PC-3 (cell line): ENCODE results near the gene SH3PXD2A. TPM values are rescaled to one million over a fixed set of nuclear protein-coding genes. Genes with fewer than 3 reads are reported as not detected.

ENCODE experiments used
- ATAC-seq: fragments of 200-7000 bp; cut with Tn5 transposase; 2 replicates; pipeline ENCODE4 v1.9.1; 2020; ENCODE audit warnings: mild to moderate bottlenecking, moderate library complexity
- BruUV-seq: library from RNA; stranded (reverse); fragments of 400-500 nt; replicated peaks from 2 replicates; lab custom pipeline; 2021; lab: Mats Ljungman, UMichigan
- CTCF ChIA-PET: fragments of 300-600 bp; sonication (Branson Sonifier 250); formaldehyde crosslinking; loops from one replicate; lab custom pipeline; 2022; ENCODE audit warnings: antibody characterized with exemption; lab: Charles Lee
- POLR2A ChIA-PET: fragments of 300-600 bp; sonication (Branson Sonifier 250); formaldehyde crosslinking; loops from one replicate; lab custom pipeline; 2022; ENCODE audit warnings: antibody characterized with exemption; ENCODE audit not compliant: unreplicated experiment; lab: Charles Lee
- DNase-seq: peaks from one replicate; pipeline ENCODE4 v3.0.0-alpha.2; 2015
- H2AFZ ChIP-seq: fragments of 300-600 bp; sonication (generic); 2 replicates; pipeline ENCODE4 v1.6.0; 2016; ENCODE audit warnings: antibody characterized with exemption, low read length
- H3F3A ChIP-seq: fragments of 300-600 bp; sonication (generic); one replicate; pipeline ENCODE4 v1.6.0; 2017; ENCODE audit warnings: antibody characterized with exemption, low read length, control low read depth, mild to moderate bottlenecking; ENCODE audit not compliant: unreplicated experiment
- H3K27ac ChIP-seq: fragments of 300-600 bp; sonication (generic); 2 replicates; pipeline ENCODE4 v1.5.1; 2016; ENCODE audit warnings: mild to moderate bottlenecking, low read length
- H3K27me3 ChIP-seq: fragments of 300-600 bp; sonication (generic); 2 replicates; pipeline ENCODE4 v1.6.1; 2016; ENCODE audit warnings: low read length, mixed read lengths
- H3K36me3 ChIP-seq: fragments of 300-600 bp; sonication (generic); 2 replicates; pipeline ENCODE4 v1.6.1; 2016; ENCODE audit warnings: low read depth, mixed run types, low read length, mixed read lengths
- H3K4me1 ChIP-seq: fragments of 300-600 bp; sonication (generic); 2 replicates; pipeline ENCODE4 v1.5.1; 2016; ENCODE audit warnings: low read length; ENCODE audit not compliant: insufficient read depth
- H3K4me2 ChIP-seq: fragments of 300-600 bp; sonication (generic); 2 replicates; pipeline ENCODE4 v1.6.0; 2016; ENCODE audit warnings: low read length
- H3K4me3 ChIP-seq: fragments of 300-600 bp; sonication (generic); 2 replicates; pipeline ENCODE4 v1.5.1; 2016; ENCODE audit warnings: mild to moderate bottlenecking, low read length, mixed read lengths
- H3K79me2 ChIP-seq: fragments of 300-600 bp; sonication (generic); 2 replicates; pipeline ENCODE4 v1.6.1; 2017; ENCODE audit warnings: low read length, mixed read lengths
- H3K9ac ChIP-seq: fragments of 300-600 bp; sonication (generic); 2 replicates; pipeline ENCODE4 v1.6.0; 2016; ENCODE audit warnings: mild to moderate bottlenecking, low read length
- H3K9me2 ChIP-seq: fragments of 300-600 bp; sonication (generic); replicated peaks from 2 replicates; pipeline ENCODE4 v1.6.1; 2016; ENCODE audit warnings: mixed run types, low read length, mixed read lengths
- H3K9me3 ChIP-seq: fragments of 300-600 bp; sonication (generic); 2 replicates; pipeline ENCODE4 v1.6.1; 2016; ENCODE audit warnings: low read length, mixed read lengths
- H4K20me1 ChIP-seq: fragments of 300-600 bp; sonication (generic); 2 replicates; pipeline ENCODE4 v1.6.1; 2016; ENCODE audit warnings: low read length, mixed read lengths
- CTCF ChIP-seq: fragments of 300-600 bp; sonication (generic); conservative IDR thresholded peaks from 2 replicates; pipeline ENCODE4 v1.5.1; 2017; ENCODE audit warnings: antibody characterized with exemption, low read depth, mild to moderate bottlenecking, low read length
- EZH2 ChIP-seq: fragments of 300-600 bp; sonication (generic); IDR thresholded peaks from one replicate; pipeline ENCODE4 v1.6.1; 2017; ENCODE audit warnings: antibody characterized with exemption, mild to moderate bottlenecking, low read length; ENCODE audit not compliant: unreplicated experiment
- EZH2phosphoT487 ChIP-seq: fragments of 300-600 bp; sonication (generic); IDR thresholded peaks from 2 replicates; pipeline ENCODE4 v1.6.1; 2018; ENCODE audit warnings: mild to moderate bottlenecking, antibody characterized with exemption, low read length, borderline replicate concordance
- intact Hi-C: fragments of 100-400 bp; cut with micrococcal nuclease; formaldehyde crosslinking; loops from 2 replicates; pipeline ENCODE4 v1.9.0; 2023
- total RNA-seq: library from RNA; depleted of rRNA; stranded (reverse); fragments of >200 nt; gene quantifications from 2 replicates; pipeline ENCODE4 v1.2.3, GENCODE V29; 2014

The SH3PXD2A gene
- total RNA-seq, 1 experiment from 2014 or later: 3.4 TPM

- peaks cover 27% of the 10 kb centered on the region for H3K4me1 ChIP-seq
- no peak overlapping the region for H3K27ac ChIP-seq
- H3F3A ChIP-seq: no peaks in the 10 kb centered on the region
Measured at GRCh38 chr10:103734731-103735130, 120.6 kb downstream of the SH3PXD2A start.

GRCh38 chr10:103733045-103733419 lies 122.3 kb downstream of the SH3PXD2A start:
- no peaks in the 10 kb centered on the region for H3K9me3 ChIP-seq
- no peaks in the 10 kb centered on the region for H3K36me3 ChIP-seq
- ChIA-PET POLR2A (no interaction called here), CTCF (no interaction called here)
- H3K9ac ChIP-seq: no peak overlapping the region
- intact Hi-C loops: no loop called here
- no peak overlapping the region for H3K4me2 ChIP-seq
- TF ChIP-seq CTCF: no peak
- no peak for TF ChIP-seq EZH2
- no peak for TF ChIP-seq EZH2phosphoT487
- no peaks in the 10 kb centered on the region for H3K27me3 ChIP-seq
- no peak for ATAC-seq
- no peaks in the 10 kb centered on the region for H3K9me2 ChIP-seq
- no peak for DNase-seq
- H3F3A ChIP-seq: no peaks in the 10 kb centered on the region
- H3K4me1 ChIP-seq: peaks cover 12% of the 10 kb centered on the region
- no peak overlapping the region for H3K4me3 ChIP-seq
- no peaks in the 10 kb centered on the region for H3K79me2 ChIP-seq
- no peak overlapping the region for H2AFZ ChIP-seq
- H4K20me1 ChIP-seq: no peaks in the 10 kb centered on the region
- BruUV-seq: no TSS peak
- no peak overlapping the region for H3K27ac ChIP-seq

More at GRCh38 chr10:103734731-103735130, 120.6 kb downstream of the SH3PXD2A start:
- Histone ChIP-seq H3K4me3 (no peak overlapping the region), H2AFZ (no peak overlapping the region), H3K4me2 (no peak overlapping the region), H3K9ac (no peak overlapping the region), H3K9me2 (no peaks in the 10 kb centered on the region), H3K79me2 (no peaks in the 10 kb centered on the region), H3K9me3 (no peaks in the 10 kb centered on the region), H4K20me1 (no peaks in the 10 kb centered on the region), H3K36me3 (no peaks in the 10 kb centered on the region), H3K27me3 (no peaks in the 10 kb centered on the region)
- TF ChIP-seq EZH2phosphoT487: no peak
- TF ChIP-seq EZH2: no peak
- TF ChIP-seq CTCF: no peak
- CTCF ChIA-PET: no interaction called here
- DNase-seq (no peak), ATAC-seq (no peak)
- POLR2A ChIA-PET: no interaction called here
- intact Hi-C loops: no loop called here
- no TSS peak for BruUV-seq

GRCh38 chr10:103732339-103733044 lies 122.9 kb downstream of the SH3PXD2A start:
- no peak for ATAC-seq
- ChIA-PET POLR2A (no interaction called here), CTCF (no interaction called here)
- Histone ChIP-seq H3K36me3 (no peaks in the 10 kb centered on the region), H3K4me1 (peaks cover 12% of the 10 kb centered on the region), H2AFZ (no peak overlapping the region), H3K9me2 (no peaks in the 10 kb centered on the region), H3F3A (no peaks in the 10 kb centered on the region), H3K27me3 (no peaks in the 10 kb centered on the region), H3K4me3 (no peak overlapping the region), H3K4me2 (peak overlapping the region; percentile 20; the same call in 1 of the 2 replicates), H4K20me1 (no peaks in the 10 kb centered on the region), H3K9me3 (no peaks in the 10 kb centered on the region), H3K79me2 (no peaks in the 10 kb centered on the region), H3K27ac (peak overlapping the region; percentile 43; the same call in 1 of the 2 replicates), H3K9ac (no peak overlapping the region)
- TF ChIP-seq CTCF (no peak), EZH2phosphoT487 (no peak), EZH2 (no peak)
- DNase-seq: no peak
- no TSS peak for BruUV-seq
- intact Hi-C loops: no loop called here
